Lung (tissue), 12 donors: Measurements from ENCODE around the gene FILIP1L. TPM values are rescaled to one million over a fixed set of nuclear protein-coding genes. Genes with fewer than 3 reads are reported as not detected.

Experiments used
- ATAC-seq: fragments of 200-7000 bp; cut with Tn5 transposase; one replicate; pipeline ENCODE4 v1.9.1; 2020; ENCODE audit warnings: moderate number of reproducible peaks; ENCODE audit not compliant: insufficient read depth, low FRiP score
- DNase-seq, 3 donors: peaks; one replicate each; pipeline ENCODE4 v3.0.0-alpha.2; 2013 to 2017
- H3K27ac ChIP-seq, 2 donors: one replicate each; pipeline ENCODE4 v1.5.1; 2013; ENCODE audit warnings: mild to moderate bottlenecking in 2 of 2, moderate library complexity in 2 of 2, control low read depth in 1 of 2, inconsistent platforms in 1 of 2, low read depth in 1 of 2, low read length in 1 of 2
- H3K27me3 ChIP-seq, 3 donors: one replicate each; pipeline ENCODE4 v1.5.1; 2013; ENCODE audit warnings: low read length in 2 of 3; ENCODE audit not compliant: control insufficient read depth in 3 of 3, insufficient read depth in 3 of 3
- H3K36me3 ChIP-seq, 4 donors: one replicate each; pipeline ENCODE4 v1.5.1; 2013; ENCODE audit warnings: low read length in 4 of 4, mild to moderate bottlenecking in 1 of 4, moderate library complexity in 1 of 4; ENCODE audit not compliant: control insufficient read depth in 4 of 4, insufficient read depth in 4 of 4
- H3K4me1 ChIP-seq, 5 donors: one replicate each; pipeline ENCODE4 v1.5.1; 2013; ENCODE audit warnings: low read length in 5 of 5, mild to moderate bottlenecking in 2 of 5, moderate library complexity in 1 of 5; ENCODE audit not compliant: control insufficient read depth in 5 of 5, insufficient read depth in 5 of 5
- H3K4me3 ChIP-seq: one replicate; pipeline ENCODE4 v1.5.1; 2013; ENCODE audit warnings: mild to moderate bottlenecking, control low read depth, moderate library complexity
- H3K9ac ChIP-seq, 2 donors: one replicate each; pipeline ENCODE4 v1.5.1; 2013; ENCODE audit warnings: low read length in 2 of 2, control low read depth in 1 of 2; ENCODE audit not compliant: insufficient read depth in 1 of 2
- H3K9me3 ChIP-seq, 4 donors: one replicate each; pipeline ENCODE4 v1.5.1; 2013; ENCODE audit warnings: low read length in 3 of 4, mild to moderate bottlenecking in 1 of 4, moderate library complexity in 1 of 4; ENCODE audit not compliant: control insufficient read depth in 4 of 4, insufficient read depth in 3 of 4
- CTCF ChIP-seq: IDR thresholded peaks from 2 replicates; pipeline ENCODE4 v1.5.1; 2012; ENCODE audit warnings: mild to moderate bottlenecking; ENCODE audit errors: control extremely low read depth, extremely low read depth
- WGBS, 2 donors: extraction: QIAGEN DNeasy Blood & Tissue Kit; methylation state at CpG; one replicate each; pipeline ENCODE4 v1.1.7; 2013; 5-methylcytosine and 5-hydroxymethylcytosine counted together
- polyA plus RNA-seq, 2 donors: library from polyadenylated mRNA; stranded (reverse); fragments of 200-250 nt; gene quantifications; one replicate each; pipeline ENCODE4 v1.2.1, GENCODE V29; 2013
- total RNA-seq, 2 donors: library from RNA; depleted of rRNA in 1 of 2; stranded (reverse); fragments of >200 nt in 1 of 2; gene quantifications; one replicate each; pipeline ENCODE4 v1.2.1, GENCODE V29; 2014 to 2021
- donor health status: control.
- donor health status: control.
- donor health status: Bipolar disorder and iron deficiency.
- donor health status: healthy.
- donor health status: DM: yes; HTN: yes; CAD: no.

Gene FILIP1L
- total and polyA plus RNA-seq, 4 donors: 8.3 to 27.8 (median 22.5) TPM

GRCh38 chr3:99825004-99825640 is 289.2 kb downstream of the FILIP1L start:
- ATAC-seq (no peak), DNase-seq (no peak)
- H3K27me3 ChIP-seq: no peaks in the 10 kb centered on the region
- no peak for TF ChIP-seq CTCF
- 56 to 71% methylated on average over 3 of the region's 3 CpGs for WGBS, 2 donors
- no peaks in the 10 kb centered on the region for H3K9me3 ChIP-seq
- no peak overlapping the region for H3K4me3 ChIP-seq
- H3K36me3 ChIP-seq: peaks cover 0 to 7% (median 0%) of the 10 kb centered on the region in 4 donors
- H3K27ac ChIP-seq: no peak overlapping the region
- H3K9ac ChIP-seq: no peak overlapping the region
- no peaks in the 10 kb centered on the region for H3K4me1 ChIP-seq

DNA sequence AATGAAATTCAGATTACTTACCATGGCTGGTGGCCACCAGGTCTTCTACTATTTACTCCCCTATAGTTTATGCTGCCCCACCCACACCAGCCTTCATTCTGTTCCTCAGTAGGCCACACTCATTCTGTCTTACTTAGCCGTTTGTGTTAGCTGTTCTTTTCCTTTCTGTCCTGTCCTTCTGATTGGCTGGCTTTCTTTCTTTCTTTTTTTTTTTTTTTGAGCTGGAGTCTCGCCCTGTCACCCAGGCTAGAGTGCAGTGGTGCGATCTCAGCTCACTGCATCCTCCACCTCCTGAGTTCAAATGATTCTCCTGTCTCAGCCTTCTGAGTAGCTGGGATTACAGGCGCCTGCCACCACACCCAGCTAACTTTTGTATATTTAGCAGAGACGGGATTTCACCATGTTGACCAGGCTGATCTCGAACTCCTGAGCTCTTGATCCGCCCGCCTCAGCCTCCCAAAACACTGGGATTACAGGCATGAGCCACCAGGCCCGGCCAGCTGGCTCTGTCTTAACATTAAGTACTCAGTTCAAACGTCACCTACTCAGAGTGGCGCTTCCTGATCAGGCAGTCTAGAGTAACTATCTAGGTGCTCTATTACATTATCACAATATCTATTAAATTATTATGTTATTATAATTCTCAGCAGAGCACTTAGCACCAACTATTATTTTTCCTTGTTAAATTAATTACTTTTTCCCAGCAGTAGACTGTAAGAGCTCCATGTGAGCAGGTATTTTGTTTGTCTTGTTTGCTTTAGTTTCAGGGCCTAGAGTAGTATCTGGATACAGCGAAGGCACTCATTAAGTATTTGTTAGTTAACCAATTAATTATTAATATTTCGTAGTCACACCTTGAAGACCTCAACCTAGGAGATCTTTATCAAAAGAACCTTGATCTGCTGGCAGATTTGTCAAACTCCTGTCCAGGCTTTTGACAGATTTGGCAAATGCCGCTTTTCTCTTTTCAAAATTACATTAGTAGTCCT is 290.3 kb downstream of the FILIP1L start:
- Histone ChIP-seq H3K4me1 (peaks cover 0 to 1% (median 0%) of the 10 kb centered on the region in 5 donors), H3K27ac (no peak overlapping the region), H3K4me3 (no peak overlapping the region), H3K9me3 (no peaks in the 10 kb centered on the region), H3K36me3 (peaks cover 0 to 2% (median 0%) of the 10 kb centered on the region in 4 donors), H3K9ac (no peak overlapping the region), H3K27me3 (no peaks in the 10 kb centered on the region)
- no peak for TF ChIP-seq CTCF
- DNase-seq: no peak
- no peak for ATAC-seq
- WGBS, 2 donors: 87 to 89% methylated on average over 14 of the region's 14 CpGs

DNA sequence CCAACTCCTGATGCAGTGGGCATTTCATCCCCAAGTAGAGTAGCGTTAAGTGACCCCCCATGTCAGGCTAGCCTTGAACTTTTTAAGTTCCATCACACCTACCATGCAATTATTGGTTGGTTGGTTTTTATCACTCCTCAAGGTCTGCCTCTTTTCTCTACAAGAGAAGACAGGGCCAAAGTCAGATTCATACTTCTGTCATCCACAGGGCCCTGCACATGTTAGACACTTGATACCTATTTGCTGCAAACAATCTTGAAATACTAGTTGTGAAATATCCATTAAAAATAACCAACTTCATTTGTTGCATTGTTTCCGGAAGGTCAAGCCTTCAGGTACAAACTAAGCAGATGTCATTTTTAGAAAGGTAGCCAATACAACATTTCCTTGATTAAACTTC is 295.5 kb downstream of the FILIP1L start:
- H3K9me3 ChIP-seq: no peaks in the 10 kb centered on the region
- H3K4me1 ChIP-seq: peaks cover 0 to 17% (median 7%) of the 10 kb centered on the region in 5 donors
- ATAC-seq: no peak
- H3K27me3 ChIP-seq: no peaks in the 10 kb centered on the region
- no peak overlapping the region for H3K27ac ChIP-seq
- 92 to 96% methylated on average over 2 of the region's 2 CpGs for WGBS, 2 donors
- no peak for TF ChIP-seq CTCF
- no peaks in the 10 kb centered on the region for H3K36me3 ChIP-seq
- no peak for DNase-seq
- H3K9ac ChIP-seq: peak overlapping the region in 1 of 2 donors; percentile 89
- no peak overlapping the region for H3K4me3 ChIP-seq
